GM21737 (cell line): ENCODE data around the gene LCA5.
"Not testable (repeated sequence)": the region's sequence is repeated elsewhere in the genome, so short reads cannot be mapped to it uniquely, and the experiment has no call there.

ENCODE experiments used
- ATAC-seq: cut with Tn5 transposase; IDR thresholded peaks from one replicate; pipeline ENCODE4 v1.9.1; 2021; ENCODE audit warnings: mild to moderate bottlenecking, moderate library complexity; ENCODE audit not compliant: unreplicated experiment

LCA5 gene

DNA sequence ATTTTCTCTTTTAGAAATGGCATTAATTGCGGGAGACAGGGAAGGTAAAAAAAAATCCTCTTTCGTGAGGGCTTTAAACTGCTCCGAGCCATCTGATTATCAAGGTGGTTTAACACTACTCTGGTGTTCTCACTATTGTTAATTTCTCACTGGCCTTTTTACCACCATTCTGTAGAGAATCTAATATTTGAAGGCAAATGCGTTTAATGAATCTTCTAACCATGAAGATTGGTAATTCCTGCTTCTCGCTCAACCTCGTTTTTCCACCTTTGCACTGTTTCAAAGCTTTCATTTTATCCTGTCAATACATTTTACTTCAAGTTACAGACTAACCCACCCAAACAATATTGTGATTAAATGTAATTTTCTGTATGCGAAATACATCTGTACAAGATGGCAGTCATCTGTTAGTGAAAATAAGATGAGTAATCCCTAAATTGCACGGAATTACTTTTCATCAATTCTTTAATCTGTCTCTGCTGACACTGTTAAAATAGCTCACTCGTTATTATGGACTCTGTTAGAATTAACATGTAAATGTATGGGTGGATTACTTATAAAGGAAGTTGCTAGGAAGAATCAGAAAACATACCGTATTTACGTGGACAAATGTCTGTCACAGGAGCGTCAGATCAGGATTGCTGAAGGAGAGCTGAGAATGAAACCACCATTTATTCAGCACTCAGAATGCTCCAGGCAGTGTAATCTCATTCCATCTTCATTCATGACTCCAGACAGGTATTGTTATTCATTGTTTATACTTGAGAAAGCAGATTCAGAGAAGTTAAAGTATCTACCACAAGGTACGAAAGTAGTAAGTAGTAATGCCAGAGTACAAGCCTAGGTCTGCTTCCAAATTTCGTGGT lies 1.1 kb upstream of the LCA5 start:
- no peak for ATAC-seq

DNA sequence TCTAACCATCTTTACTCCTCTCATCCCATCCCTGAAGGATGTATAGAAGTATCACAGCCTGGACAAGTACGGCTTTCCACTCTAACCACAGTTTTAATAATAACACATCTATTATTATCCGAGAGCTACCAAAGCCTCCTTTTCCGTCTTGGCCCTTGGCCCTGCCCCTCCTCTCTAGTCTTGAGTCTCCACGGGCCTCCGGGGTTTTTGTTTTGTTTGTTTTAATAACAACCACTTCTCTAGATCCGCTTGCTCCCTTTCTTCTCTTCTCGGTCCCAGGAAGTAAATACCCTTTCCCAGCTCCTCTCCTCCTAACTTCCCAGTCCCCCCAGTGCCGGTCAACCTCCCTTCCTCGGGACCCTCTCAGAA lies 661 bp downstream of the LCA5 start:
- ATAC-seq: no peak

DNA sequence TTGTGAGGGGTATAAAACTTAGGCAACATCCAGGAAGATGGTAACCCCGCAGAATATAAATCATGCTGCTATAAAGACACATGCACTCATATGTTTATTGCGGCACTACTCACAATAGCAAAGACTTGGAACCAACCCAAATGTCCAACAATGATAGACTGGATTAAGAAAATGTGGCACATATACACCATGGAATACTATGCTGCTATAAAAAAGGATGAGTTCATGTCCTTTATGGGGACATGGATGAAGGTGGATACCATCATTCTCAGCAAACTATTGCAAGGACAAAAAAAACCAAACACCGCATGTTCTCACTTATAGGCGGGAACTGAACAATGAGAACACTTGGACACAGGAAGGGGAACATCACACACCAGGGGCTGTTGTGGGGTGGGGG lies 7.7 kb downstream of the LCA5 start:
- ATAC-seq: not testable (repeated sequence)

- no peak for ATAC-seq
Observed at GRCh38 chr6:79526897-79527296, 10.3 kb downstream of the LCA5 start.

DNA sequence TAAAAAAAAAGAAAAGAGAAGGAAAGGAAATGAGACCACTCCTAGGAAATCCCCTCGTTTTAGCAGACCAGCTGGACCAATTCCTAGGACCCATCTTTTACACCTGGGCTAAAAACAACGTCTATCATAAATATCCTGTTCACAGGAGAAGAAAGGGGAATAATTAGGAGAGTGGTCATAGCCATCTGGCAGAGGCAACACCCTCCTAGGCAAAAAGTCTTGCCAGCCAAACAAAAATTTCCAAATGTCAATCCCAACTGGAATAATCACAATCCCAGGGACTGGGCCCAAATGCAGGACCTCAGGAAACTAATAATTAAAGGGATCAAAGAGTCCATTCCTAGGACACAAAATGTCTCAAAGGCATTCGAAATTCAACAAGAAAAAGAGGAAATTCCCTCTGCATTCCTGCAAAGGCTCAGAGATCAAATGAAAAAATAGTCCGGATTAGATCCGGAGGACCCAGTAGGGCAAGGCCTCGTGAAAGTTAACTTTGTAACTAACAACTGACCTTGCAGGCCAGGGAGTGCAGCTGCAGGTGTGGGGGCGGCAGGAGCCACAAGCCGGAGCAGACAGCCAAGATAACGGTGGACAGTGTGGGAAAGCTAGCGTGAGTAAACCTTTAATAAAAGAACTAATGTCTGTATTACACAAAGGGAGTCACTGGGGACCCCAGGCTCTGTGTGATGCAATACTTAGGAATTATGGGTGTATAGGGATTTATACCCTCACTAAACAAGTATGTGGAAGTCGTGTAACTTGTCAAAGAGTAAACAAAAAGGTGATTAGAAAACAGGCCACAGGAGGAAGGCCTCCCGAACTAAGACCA lies 11.7 kb downstream of the LCA5 start:
- no peak for ATAC-seq

DNA sequence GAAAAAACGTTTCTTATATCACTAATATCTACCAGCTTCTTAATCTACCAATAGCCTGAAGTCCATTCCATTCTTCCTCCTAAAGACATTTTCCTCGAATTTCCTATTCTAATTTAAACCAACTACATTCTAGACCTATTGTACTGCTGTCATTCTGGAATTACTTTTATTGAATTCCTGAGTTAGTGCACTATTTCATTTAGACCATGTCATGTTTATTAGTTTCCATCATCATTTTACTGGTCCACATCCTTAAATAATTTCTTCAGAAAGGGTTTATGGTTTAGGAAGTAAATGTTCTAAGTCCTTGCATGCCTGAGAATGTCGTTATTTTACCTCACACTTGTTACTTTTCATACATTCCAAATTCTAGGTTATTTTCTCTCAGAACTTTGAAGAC lies 13.2 kb downstream of the LCA5 start:
- ATAC-seq: no peak

DNA sequence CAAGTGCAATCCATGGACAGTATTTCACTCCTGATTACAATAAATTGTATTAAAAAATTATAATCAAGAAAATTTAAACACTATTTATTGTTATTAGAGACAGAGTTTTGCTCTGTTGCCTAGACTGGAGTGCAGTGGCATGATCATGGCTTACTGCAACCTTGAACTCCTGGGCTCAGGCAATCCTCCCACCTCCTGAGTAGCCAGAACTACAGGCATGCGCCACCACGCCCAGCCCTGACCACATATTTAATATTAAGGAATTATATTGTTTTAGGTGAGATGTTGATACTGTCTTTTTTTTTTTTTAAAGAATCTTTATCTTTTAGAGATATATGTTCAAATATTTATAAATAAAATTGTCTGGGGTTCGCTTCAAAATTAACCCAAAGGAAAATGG lies 14.6 kb downstream of the LCA5 start:
- ATAC-seq: no peak

DNA sequence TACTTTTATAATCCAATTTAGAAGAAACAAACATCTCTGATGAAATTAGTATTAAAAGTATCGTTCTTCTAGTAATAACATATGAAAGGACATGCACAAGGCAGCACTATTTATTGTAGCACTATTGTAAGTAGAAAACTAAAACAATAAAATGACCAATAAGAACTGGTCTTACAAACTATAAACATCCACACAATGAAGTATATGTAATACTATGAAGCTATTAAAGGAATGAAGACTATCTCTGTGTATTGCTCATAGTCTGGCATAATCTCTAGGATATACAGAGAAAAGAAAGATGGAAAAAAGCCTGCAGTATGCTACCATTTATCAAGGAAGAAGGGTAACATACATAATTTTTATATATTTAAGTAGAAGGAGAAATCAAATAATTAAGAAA lies 16.7 kb downstream of the LCA5 start:
- no peak for ATAC-seq

DNA sequence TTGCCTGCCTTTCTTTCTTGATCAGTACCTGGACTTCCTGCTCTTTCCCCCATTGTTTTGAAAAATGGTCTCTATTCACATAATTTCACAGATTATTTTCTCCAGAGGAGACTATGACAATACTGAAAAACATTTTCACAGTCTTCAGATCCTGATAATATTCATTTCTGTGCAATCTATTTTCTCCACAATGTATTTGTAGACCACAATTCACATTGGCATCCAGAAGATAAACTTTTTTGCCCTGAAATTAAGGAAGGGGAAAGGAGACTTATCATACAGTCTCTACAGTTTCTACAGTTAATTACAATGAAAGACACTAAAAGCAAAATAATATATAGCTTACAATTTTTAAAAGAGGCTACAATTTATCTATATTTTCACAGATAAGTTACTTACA lies 18.4 kb downstream of the LCA5 start:
- ATAC-seq: no peak

DNA sequence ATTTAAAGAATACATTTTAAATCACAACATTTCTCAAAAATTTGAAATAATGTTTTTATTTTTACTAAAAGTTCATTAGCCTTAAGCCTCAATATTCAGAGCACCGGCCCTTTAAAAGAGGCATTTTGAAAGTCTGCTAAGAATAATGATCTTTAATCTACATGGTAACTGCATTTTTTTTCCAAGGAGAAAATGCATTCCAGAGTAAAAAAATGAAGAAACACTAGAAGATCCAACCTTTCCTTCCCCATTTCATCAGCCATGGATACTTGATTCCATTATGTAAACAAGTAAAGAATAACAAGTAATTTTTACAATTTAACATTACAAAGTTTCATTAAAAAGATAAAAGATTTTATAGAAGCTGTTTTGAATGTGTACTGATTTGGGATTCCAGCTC lies 21.8 kb downstream of the LCA5 start:
- no peak for ATAC-seq

- no peak for ATAC-seq
Observed at GRCh38 chr6:79513111-79513510, 24.1 kb downstream of the LCA5 start.

- no peak for ATAC-seq
Observed at GRCh38 chr6:79512014-79512413, 25.2 kb downstream of the LCA5 start.

- no peak for ATAC-seq
Observed at GRCh38 chr6:79510707-79511106, 26.5 kb downstream of the LCA5 start.

GRCh38 chr6:79506251-79506650 lies 31.0 kb downstream of the LCA5 start:
- no peak for ATAC-seq

GRCh38 chr6:79504372-79504771 lies 32.9 kb downstream of the LCA5 start:
- no peak for ATAC-seq

- no peak for ATAC-seq
Observed at GRCh38 chr6:79498842-79499241, 38.4 kb downstream of the LCA5 start.

- no peak for ATAC-seq
Observed at GRCh38 chr6:79495246-79495645, 42.0 kb downstream of the LCA5 start.

DNA sequence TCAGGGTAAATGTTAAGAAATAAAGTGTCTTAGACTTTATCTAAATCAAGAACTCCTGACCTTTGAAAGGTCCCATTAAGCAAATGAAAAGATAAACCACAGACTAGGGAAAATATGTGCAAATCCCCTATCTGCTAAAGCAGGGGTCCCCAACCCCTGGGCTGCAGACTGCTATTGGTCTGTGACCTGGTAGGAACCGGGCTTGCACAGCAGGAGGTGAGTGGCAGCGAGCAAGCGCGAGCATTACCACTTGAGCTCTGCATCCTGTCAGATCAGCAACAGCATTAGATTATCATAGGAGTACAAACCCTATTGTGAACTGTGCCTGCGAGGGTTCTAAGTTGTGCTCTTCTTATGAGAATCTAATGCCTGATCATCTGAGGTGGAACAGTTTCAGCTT lies 42.4 kb downstream of the LCA5 start:
- no peak for ATAC-seq

GRCh38 chr6:79470728-79471127 lies 66.5 kb downstream of the LCA5 start:
- ATAC-seq: no peak

GRCh38 chr6:79469376-79470246 lies 67.6 kb downstream of the LCA5 start:
- ATAC-seq: no peak

- no peak for ATAC-seq
Observed at GRCh38 chr6:79468587-79468986, 68.6 kb downstream of the LCA5 start.
